HepG2 (cell line): ENCODE measurements around the gene TMEM174. TPM values are rescaled to one million over a fixed set of nuclear protein-coding genes. Genes with fewer than 3 reads are reported as not detected.

Experiments
- FOXK1 ChIP-seq: sonication (generic); formaldehyde crosslinking; IDR thresholded peaks from 2 replicates; pipeline ENCODE4 v1.4.0; 2020; ENCODE audit warnings: low read depth, missing genetic modification reagents, borderline replicate concordance
- GABPA ChIP-seq, 2 experiments: IDR thresholded peaks; 2 replicates each; pipeline ENCODE4 v1.6.1; 2011 to 2016; ENCODE audit warnings: low read depth in 2 of 2, low read length in 1 of 2, missing biosample characterization in 1 of 2, missing genetic modification characterization in 1 of 2
- HMG20A ChIP-seq: IDR thresholded peaks from 2 replicates; pipeline ENCODE4 v1.6.1; 2016; ENCODE audit warnings: borderline replicate concordance
- KLF15 ChIP-seq: sonication (generic); formaldehyde crosslinking; IDR thresholded peaks from 2 replicates; pipeline ENCODE4 v1.8.1; 2023; ENCODE audit warnings: borderline replicate concordance, mild to moderate bottlenecking, inconsistent platforms, missing genetic modification reagents, mixed read lengths
- STAT5B ChIP-seq: sonication (generic); formaldehyde crosslinking; IDR thresholded peaks from 2 replicates; pipeline ENCODE4 v1.4.0; 2020; ENCODE audit warnings: missing genetic modification reagents
- TCF7 ChIP-seq: sonication (generic); IDR thresholded peaks from 2 replicates; pipeline ENCODE4 v1.6.1; 2016; ENCODE audit warnings: antibody characterized with exemption, low read depth
- ZFP37 ChIP-seq: sonication (generic); formaldehyde crosslinking; IDR thresholded peaks from 2 replicates; pipeline ENCODE4 v1.4.0; 2020; ENCODE audit warnings: missing genetic modification reagents, borderline replicate concordance
- ZNF317 ChIP-seq: sonication (generic); formaldehyde crosslinking; IDR thresholded peaks from 2 replicates; pipeline ENCODE4 v1.5.0; 2020; ENCODE audit warnings: mild to moderate bottlenecking, missing genetic modification reagents
- ZNF383 ChIP-seq: sonication (generic); formaldehyde crosslinking; IDR thresholded peaks from 2 replicates; pipeline ENCODE4 v1.4.0; 2020; ENCODE audit warnings: missing genetic modification reagents, mild to moderate bottlenecking, borderline replicate concordance
- ZNF550 ChIP-seq: sonication (generic); formaldehyde crosslinking; IDR thresholded peaks from 2 replicates; pipeline ENCODE4 v1.4.0; 2020; ENCODE audit warnings: mild to moderate bottlenecking, missing genetic modification reagents, borderline replicate concordance
- ZNF567 ChIP-seq: sonication (generic); formaldehyde crosslinking; IDR thresholded peaks from 2 replicates; pipeline ENCODE4 v1.8.1; 2023; ENCODE audit warnings: mild to moderate bottlenecking, missing genetic modification reagents, borderline replicate concordance
- polyA plus RNA-seq, 8 experiments: library from polyadenylated mRNA; depleted of rRNA in 3 of 8; stranded (reverse) in 7 of 8; unstranded in 1 of 8; fragments of >200 nt; fragmentation: Illumina TruSeq in 4 of 8; extraction: Trizol in 4 of 8; gene quantifications; 2 replicates each; pipeline versions ENCODE4 v1.2.1 to v1.2.3, GENCODE V29; 2011 to 2016; ENCODE audit warnings: low read depth in 4 of 8, missing spikeins in 1 of 8, mixed read lengths in 1 of 8; ENCODE audit not compliant: insufficient read depth in 1 of 8
- total RNA-seq, 5 experiments: library from RNA; depleted of rRNA; stranded (reverse); fragments of >200 nt; fragmentation: Illumina TruSeq; extraction: Trizol; gene quantifications; 2 replicates each; pipeline ENCODE4 v1.2.3, GENCODE V29; 2016; ENCODE audit warnings: low read depth in 1 of 5
- TF ChIP-seq, protein P1 (sequence below): IDR thresholded peaks from 2 replicates; pipeline ENCODE4 v1.6.1; 2016; ENCODE audit warnings: low read depth, control low read depth
- TF ChIP-seq, protein P2 (sequence below): sonication (generic); formaldehyde crosslinking; IDR thresholded peaks from 2 replicates; pipeline ENCODE4 v1.9.0; 2021; ENCODE audit warnings: missing genetic modification reagents, mild to moderate bottlenecking, borderline replicate concordance
- TF ChIP-seq, protein P3 (sequence below): sonication (generic); formaldehyde crosslinking; IDR thresholded peaks from 2 replicates; pipeline ENCODE4 v1.9.0; 2021; ENCODE audit warnings: missing genetic modification reagents, borderline replicate concordance
- TF ChIP-seq, protein P4 (sequence below): sonication (generic); formaldehyde crosslinking; IDR thresholded peaks from 2 replicates; pipeline ENCODE4 v1.5.0; 2020; ENCODE audit warnings: mild to moderate bottlenecking, missing genetic modification reagents, borderline replicate concordance
- TF ChIP-seq, protein P5 (sequence below): IDR thresholded peaks from 2 replicates; pipeline ENCODE4 v1.6.1; 2016; ENCODE audit warnings: missing compliant biosample characterization, missing genetic modification reagents, borderline replicate concordance
- TF ChIP-seq, protein P6 (sequence below): conservative IDR thresholded peaks from 2 replicates; pipeline ENCODE4 v1.6.1; 2018; ENCODE audit warnings: missing genetic modification reagents

TMEM174 gene
- total and polyA plus RNA-seq, 2 of the 13 experiments (the other 11 are each of a cell fraction or from before 2014, with no cell fraction given): not detected

DNA sequence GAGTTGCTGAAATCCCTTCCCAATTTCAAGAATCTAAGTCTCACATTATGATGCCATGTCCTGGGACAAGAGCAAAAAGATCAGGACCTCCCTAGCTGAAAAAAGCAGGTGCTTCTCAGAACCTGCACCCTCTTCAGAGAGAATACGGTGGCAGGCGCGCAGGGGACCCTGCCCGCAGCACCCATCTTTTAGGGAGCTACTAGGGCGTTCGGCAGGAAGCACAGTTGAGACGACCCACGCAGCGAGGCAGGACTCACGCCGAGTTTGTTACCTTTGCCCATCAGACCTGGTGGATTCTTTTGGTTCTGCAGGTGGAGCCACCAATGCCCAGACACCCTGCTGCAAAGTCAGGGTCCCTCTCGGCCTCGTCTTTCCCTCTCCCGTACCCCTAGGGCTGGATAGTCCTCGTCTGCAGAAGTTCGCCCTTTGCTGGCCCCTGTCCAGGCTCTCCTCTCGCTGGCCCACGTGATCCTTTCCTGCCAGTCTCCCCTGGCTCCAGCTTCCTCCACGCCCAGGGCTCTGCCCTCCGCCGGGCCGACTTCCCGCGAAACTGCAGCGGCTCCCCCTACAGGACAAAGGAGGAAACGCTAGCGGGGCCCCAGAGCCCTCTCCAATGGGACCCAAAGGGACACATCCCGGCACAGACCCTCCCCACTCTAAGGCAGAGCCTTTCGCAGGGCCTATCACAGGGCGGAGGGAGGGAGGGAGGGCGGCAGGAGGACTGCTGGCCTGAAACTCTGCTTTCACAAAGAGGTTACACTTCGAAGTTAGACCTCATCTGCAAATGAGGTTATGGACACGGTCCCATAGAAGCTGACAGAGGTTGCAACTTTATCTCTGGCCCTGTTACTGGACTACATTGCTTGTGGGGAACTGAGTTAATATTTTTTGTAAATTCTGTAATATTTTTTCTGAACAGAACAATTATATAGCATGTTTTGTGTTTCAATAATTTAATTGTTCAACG, 28.8 kb downstream of the TMEM174 start (continued):
- TF ChIP-seq, protein P1, sequence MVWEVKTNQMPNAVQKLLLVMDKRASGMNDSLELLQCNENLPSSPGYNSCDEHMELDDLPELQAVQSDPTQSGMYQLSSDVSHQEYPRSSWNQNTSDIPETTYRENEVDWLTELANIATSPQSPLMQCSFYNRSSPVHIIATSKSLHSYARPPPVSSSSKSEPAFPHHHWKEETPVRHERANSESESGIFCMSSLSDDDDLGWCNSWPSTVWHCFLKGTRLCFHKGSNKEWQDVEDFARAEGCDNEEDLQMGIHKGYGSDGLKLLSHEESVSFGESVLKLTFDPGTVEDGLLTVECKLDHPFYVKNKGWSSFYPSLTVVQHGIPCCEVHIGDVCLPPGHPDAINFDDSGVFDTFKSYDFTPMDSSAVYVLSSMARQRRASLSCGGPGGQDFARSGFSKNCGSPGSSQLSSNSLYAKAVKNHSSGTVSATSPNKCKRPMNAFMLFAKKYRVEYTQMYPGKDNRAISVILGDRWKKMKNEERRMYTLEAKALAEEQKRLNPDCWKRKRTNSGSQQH (CRISPR knock-in tag): no peak
- TF ChIP-seq ZNF383 (CRISPR knock-in tag) (no peak), KLF15 (0 out of 2 replicates have a peak, but pooled peaks have one; percentile 44), ZNF567 (CRISPR knock-in tag) (no peak), HMG20A (CRISPR knock-in tag) (no peak), ZFP37 (CRISPR knock-in tag) (no peak), ZNF550 (CRISPR knock-in tag) (no peak), TCF7 (no peak), FOXK1 (CRISPR knock-in tag) (no peak), GABPA (IDR thresholded peaks at IDR 0.05; ENCODE audit: low read depth, low read length) (no peak), GABPA (CRISPR knock-in tag; IDR thresholded peaks at IDR 0.05; ENCODE audit: low read depth) (0 out of 2 replicates have a peak, but pooled peaks have one; percentile 11), ZNF317 (no peak), STAT5B (CRISPR knock-in tag) (no peak)
- TF ChIP-seq, protein P2, sequence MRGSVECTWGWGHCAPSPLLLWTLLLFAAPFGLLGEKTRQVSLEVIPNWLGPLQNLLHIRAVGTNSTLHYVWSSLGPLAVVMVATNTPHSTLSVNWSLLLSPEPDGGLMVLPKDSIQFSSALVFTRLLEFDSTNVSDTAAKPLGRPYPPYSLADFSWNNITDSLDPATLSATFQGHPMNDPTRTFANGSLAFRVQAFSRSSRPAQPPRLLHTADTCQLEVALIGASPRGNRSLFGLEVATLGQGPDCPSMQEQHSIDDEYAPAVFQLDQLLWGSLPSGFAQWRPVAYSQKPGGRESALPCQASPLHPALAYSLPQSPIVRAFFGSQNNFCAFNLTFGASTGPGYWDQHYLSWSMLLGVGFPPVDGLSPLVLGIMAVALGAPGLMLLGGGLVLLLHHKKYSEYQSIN (CRISPR knock-in tag): no peak
- TF ChIP-seq, protein P3, sequence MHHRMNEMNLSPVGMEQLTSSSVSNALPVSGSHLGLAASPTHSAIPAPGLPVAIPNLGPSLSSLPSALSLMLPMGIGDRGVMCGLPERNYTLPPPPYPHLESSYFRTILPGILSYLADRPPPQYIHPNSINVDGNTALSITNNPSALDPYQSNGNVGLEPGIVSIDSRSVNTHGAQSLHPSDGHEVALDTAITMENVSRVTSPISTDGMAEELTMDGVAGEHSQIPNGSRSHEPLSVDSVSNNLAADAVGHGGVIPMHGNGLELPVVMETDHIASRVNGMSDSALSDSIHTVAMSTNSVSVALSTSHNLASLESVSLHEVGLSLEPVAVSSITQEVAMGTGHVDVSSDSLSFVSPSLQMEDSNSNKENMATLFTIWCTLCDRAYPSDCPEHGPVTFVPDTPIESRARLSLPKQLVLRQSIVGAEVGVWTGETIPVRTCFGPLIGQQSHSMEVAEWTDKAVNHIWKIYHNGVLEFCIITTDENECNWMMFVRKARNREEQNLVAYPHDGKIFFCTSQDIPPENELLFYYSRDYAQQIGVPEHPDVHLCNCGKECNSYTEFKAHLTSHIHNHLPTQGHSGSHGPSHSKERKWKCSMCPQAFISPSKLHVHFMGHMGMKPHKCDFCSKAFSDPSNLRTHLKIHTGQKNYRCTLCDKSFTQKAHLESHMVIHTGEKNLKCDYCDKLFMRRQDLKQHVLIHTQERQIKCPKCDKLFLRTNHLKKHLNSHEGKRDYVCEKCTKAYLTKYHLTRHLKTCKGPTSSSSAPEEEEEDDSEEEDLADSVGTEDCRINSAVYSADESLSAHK (CRISPR knock-in tag): no peak
- TF ChIP-seq, protein P4, sequence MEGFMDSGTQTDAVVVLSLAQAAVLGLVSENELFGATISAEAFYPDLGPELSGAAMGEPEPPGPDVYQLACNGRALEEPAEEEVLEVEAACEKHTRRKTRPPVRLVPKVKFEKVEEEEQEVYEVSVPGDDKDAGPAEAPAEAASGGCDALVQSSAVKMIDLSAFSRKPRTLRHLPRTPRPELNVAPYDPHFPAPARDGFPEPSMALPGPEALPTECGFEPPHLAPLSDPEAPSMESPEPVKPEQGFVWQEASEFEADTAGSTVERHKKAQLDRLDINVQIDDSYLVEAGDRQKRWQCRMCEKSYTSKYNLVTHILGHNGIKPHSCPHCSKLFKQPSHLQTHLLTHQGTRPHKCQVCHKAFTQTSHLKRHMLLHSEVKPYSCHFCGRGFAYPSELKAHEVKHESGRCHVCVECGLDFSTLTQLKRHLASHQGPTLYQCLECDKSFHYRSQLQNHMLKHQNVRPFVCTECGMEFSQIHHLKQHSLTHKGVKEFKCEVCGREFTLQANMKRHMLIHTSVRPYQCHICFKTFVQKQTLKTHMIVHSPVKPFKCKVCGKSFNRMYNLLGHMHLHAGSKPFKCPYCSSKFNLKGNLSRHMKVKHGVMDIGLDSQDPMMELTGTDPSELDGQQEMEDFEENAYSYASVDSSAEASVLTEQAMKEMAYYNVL (CRISPR knock-in tag): no peak
- TF ChIP-seq, protein P5, sequence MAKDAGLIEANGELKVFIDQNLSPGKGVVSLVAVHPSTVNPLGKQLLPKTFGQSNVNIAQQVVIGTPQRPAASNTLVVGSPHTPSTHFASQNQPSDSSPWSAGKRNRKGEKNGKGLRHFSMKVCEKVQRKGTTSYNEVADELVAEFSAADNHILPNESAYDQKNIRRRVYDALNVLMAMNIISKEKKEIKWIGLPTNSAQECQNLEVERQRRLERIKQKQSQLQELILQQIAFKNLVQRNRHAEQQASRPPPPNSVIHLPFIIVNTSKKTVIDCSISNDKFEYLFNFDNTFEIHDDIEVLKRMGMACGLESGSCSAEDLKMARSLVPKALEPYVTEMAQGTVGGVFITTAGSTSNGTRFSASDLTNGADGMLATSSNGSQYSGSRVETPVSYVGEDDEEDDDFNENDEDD (CRISPR knock-in tag): peak; percentile 61; the same call in 1 of the 2 replicates
- TF ChIP-seq, protein P6, sequence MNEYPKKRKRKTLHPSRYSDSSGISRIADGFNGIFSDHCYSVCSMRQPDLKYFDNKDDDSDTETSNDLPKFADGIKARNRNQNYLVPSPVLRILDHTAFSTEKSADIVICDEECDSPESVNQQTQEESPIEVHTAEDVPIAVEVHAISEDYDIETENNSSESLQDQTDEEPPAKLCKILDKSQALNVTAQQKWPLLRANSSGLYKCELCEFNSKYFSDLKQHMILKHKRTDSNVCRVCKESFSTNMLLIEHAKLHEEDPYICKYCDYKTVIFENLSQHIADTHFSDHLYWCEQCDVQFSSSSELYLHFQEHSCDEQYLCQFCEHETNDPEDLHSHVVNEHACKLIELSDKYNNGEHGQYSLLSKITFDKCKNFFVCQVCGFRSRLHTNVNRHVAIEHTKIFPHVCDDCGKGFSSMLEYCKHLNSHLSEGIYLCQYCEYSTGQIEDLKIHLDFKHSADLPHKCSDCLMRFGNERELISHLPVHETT (CRISPR knock-in tag): no peak
